ENCODE results near the gene DNER. TPM values are rescaled to one million over a fixed set of nuclear protein-coding genes. Genes with fewer than 3 reads are reported as not detected.

Gene DNER
- total RNA-seq, 1 experiment from 2014 or later, result 0.28 TPM

DNA sequence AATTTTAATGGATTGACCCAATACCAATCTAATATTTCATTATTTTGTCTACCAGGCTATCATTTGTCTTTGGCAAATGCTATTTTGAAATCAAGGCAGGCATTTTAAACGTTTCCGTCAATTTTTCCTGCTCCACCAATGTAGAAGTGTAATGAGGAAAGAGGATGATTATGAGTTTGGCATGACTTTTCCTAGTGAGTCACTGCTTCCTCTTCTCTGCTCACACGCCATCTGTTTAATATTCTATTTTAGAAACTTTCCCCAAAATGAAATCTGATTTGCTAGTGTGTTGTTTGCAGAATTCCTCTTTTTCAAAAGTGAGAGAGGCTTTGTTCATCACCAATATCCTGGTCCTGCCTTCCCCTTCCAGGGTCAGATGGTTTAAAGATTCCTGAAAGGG, 400.8 kb downstream of the DNER start:
- no peak overlapping the region for H3K27ac ChIP-seq
- ChIA-PET POLR2A (ENCODE audit: unreplicated experiment) (no interaction called here), CTCF (no interaction called here)
- no peak for TF ChIP-seq EZH2 (IDR thresholded peaks at IDR 0.05; ENCODE audit: low read depth)
- TF ChIP-seq, protein P1, sequence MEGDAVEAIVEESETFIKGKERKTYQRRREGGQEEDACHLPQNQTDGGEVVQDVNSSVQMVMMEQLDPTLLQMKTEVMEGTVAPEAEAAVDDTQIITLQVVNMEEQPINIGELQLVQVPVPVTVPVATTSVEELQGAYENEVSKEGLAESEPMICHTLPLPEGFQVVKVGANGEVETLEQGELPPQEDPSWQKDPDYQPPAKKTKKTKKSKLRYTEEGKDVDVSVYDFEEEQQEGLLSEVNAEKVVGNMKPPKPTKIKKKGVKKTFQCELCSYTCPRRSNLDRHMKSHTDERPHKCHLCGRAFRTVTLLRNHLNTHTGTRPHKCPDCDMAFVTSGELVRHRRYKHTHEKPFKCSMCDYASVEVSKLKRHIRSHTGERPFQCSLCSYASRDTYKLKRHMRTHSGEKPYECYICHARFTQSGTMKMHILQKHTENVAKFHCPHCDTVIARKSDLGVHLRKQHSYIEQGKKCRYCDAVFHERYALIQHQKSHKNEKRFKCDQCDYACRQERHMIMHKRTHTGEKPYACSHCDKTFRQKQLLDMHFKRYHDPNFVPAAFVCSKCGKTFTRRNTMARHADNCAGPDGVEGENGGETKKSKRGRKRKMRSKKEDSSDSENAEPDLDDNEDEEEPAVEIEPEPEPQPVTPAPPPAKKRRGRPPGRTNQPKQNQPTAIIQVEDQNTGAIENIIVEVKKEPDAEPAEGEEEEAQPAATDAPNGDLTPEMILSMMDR (conservative IDR thresholded peaks at IDR 0.05), result no peak
- DNase-seq, result no peak
- H3K79me2 ChIP-seq (ENCODE audit: low read depth), result no peaks in the 10 kb centered on the region
- H4K20me1 ChIP-seq (ENCODE audit: insufficient read depth), result no peaks in the 10 kb centered on the region
- no peak overlapping the region for H2AFZ ChIP-seq
- H3F3A ChIP-seq (ENCODE audit: insufficient read depth, low read depth), result no peaks in the 10 kb centered on the region
- no peaks in the 10 kb centered on the region for H3K9me3 ChIP-seq (ENCODE audit: insufficient read depth, low read depth)
- no peaks in the 10 kb centered on the region for H3K4me1 ChIP-seq (replicated peaks; ENCODE audit: insufficient read depth)
- no peaks in the 10 kb centered on the region for H3K36me3 ChIP-seq (ENCODE audit: low read depth)
- intact Hi-C loops (cut with micrococcal nuclease; ENCODE audit: unreplicated experiment), result no loop called here
- H3K4me2 ChIP-seq, result no peak overlapping the region
- BruUV-seq (replicated peaks), result no TSS peak
- no peaks in the 10 kb centered on the region for H3K9me2 ChIP-seq (ENCODE audit: insufficient read depth)
- H3K4me3 ChIP-seq, result no peak overlapping the region
- H3K27me3 ChIP-seq (ENCODE audit: insufficient read depth, low read depth), result no peaks in the 10 kb centered on the region

Other genes with a start within 250 kb of the DNER start
- 139 and 226 TPM in 2 replicates for gene TRIP12, start 207.5 kb upstream of the DNER start, total RNA-seq (2021)
- 3.6 and 3.9 TPM in 2 replicates for gene FBXO36, start 207.9 kb upstream of the DNER start, total RNA-seq (2021)